Type B pancreatic cell (in vitro differentiated cells): Measurements from ENCODE around the gene PALD1. TPM values are rescaled to one million over a fixed set of nuclear protein-coding genes. Genes with fewer than 3 reads are reported as not detected.

ENCODE experiments used
- DNase-seq: peaks from one replicate; pipeline ENCODE4 v3.0.0; 2021; ENCODE audit warnings: mixed read lengths; ENCODE audit not compliant: unreplicated experiment; ENCODE audit errors: extremely low spot score
- H3K27ac Mint-ChIP-seq: 2 replicates; pipeline ENCODE4 v1.8.0; 2021; ENCODE audit warnings: mild to moderate bottlenecking, mixed read lengths
- H3K27me3 Mint-ChIP-seq: 2 replicates; pipeline ENCODE4 v1.8.0; 2021; ENCODE audit warnings: mixed read lengths
- H3K36me3 Mint-ChIP-seq: 2 replicates; pipeline ENCODE4 v1.8.0; 2021; ENCODE audit warnings: mixed read lengths
- H3K4me1 Mint-ChIP-seq: one replicate; pipeline ENCODE4 v1.8.0; 2021; ENCODE audit warnings: mixed read lengths; ENCODE audit not compliant: unreplicated experiment
- H3K4me3 Mint-ChIP-seq: 2 replicates; pipeline ENCODE4 v1.8.0; 2021; ENCODE audit warnings: mild to moderate bottlenecking, mixed read lengths
- H3K9me3 Mint-ChIP-seq: 2 replicates; pipeline ENCODE4 v1.8.0; 2021; ENCODE audit warnings: mixed read lengths
- CTCF ChIP-seq: fragments of 200-600 bp; sonication (generic); conservative IDR thresholded peaks from 2 replicates; pipeline ENCODE4 v1.5.0; 2021; ENCODE audit warnings: antibody characterized with exemption, mild to moderate bottlenecking
- total RNA-seq: library from RNA; stranded (reverse); gene quantifications from 2 replicates; pipeline ENCODE4 v1.2.1, GENCODE V29; 2021; ENCODE audit warnings: low replicate concordance

Gene PALD1
- total RNA-seq, 1 donor from 2014 or later = 9.6 TPM

DNA sequence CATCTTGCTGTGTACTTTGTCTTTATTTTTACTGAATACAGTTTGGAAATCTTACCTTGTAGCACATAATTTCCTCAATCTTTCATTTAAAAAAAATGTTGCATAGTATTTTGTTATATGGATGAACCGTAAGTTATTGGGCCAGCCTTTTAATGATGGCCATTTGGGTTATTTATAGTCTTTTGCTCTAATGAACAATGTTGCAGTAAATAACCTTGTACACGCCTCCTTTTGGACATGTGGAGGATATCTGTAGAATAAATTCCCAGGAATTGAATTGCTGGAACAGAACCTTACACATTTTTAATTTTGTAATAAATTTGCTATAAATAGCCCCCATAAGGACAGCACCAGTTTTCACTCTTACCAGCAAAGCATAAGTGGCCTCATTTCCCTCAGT is 136.6 kb downstream of the PALD1 start:
- no peak overlapping the region for H3K27ac Mint-ChIP-seq
- no peak for TF ChIP-seq CTCF
- DNase-seq = no peak
- H3K9me3 Mint-ChIP-seq = peaks cover 3% of the 10 kb centered on the region
- no peaks in the 10 kb centered on the region for H3K36me3 Mint-ChIP-seq
- H3K27me3 Mint-ChIP-seq = peaks cover 7% of the 10 kb centered on the region
- H3K4me3 Mint-ChIP-seq = no peak overlapping the region
- H3K4me1 Mint-ChIP-seq = no peaks in the 10 kb centered on the region

DNA sequence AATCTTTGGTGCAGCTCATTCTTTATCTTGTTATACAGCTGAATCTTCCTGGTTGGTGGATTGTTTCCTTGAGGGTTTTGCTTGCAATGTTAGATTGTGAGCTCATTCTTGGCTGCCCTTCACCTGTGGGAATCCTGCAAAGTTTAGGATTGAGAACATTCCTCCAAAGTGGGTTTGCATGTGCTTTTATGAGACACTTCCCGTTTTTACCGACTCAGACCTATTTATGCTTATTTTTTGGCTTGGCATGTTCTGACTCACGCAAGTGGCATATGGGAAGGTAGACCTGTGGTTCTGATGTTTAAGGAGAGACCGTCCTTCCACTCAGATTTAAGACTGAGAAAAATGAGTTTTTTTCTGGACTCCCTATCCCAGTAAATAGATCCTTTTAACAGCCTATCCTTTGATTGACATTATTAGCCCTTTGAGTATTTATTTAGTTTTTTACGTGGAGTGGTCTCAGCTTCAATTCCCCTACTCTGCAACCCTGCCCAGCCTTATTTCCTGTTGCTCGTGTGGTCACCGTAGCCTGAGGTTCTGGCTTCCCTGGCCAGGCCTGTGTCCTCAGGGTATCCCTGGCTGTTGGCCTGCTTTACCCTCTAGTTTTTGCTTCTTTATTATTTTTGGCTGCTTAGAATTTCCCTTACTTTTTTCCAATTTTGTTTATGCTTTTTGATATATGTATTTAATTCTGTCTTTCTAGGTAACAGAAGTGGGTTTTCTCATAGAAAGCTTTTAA is 137.4 kb downstream of the PALD1 start:
- no peaks in the 10 kb centered on the region for H3K36me3 Mint-ChIP-seq
- peaks cover 7% of the 10 kb centered on the region for H3K27me3 Mint-ChIP-seq
- no peaks in the 10 kb centered on the region for H3K4me1 Mint-ChIP-seq
- TF ChIP-seq CTCF = no peak
- H3K27ac Mint-ChIP-seq = no peak overlapping the region
- H3K4me3 Mint-ChIP-seq = no peak overlapping the region
- DNase-seq = no peak
- peaks cover 6% of the 10 kb centered on the region for H3K9me3 Mint-ChIP-seq

GRCh38 chr10:70616761-70617160 is 138.2 kb downstream of the PALD1 start:
- peaks cover 7% of the 10 kb centered on the region for H3K27me3 Mint-ChIP-seq
- no peak for TF ChIP-seq CTCF
- DNase-seq = no peak
- no peaks in the 10 kb centered on the region for H3K36me3 Mint-ChIP-seq
- H3K4me1 Mint-ChIP-seq = no peaks in the 10 kb centered on the region
- no peak overlapping the region for H3K27ac Mint-ChIP-seq
- H3K9me3 Mint-ChIP-seq = peaks cover 6% of the 10 kb centered on the region
- no peak overlapping the region for H3K4me3 Mint-ChIP-seq

Other genes starting within 250 kb of the PALD1 start
- 105 and 110 TPM in 2 replicates for gene PPA1, start 245.3 kb upstream of the PALD1 start, total RNA-seq
- gene NPFFR1, start 194.8 kb upstream of the PALD1 start, total RNA-seq = not detected in 2 replicates
- gene LRRC20, start 96.1 kb upstream of the PALD1 start, total RNA-seq = 6.1 and 17.6 TPM in 2 replicates
- 80.4 and 100 TPM in 2 replicates for gene EIF4EBP2, start 74.6 kb upstream of the PALD1 start, total RNA-seq
- gene NODAL, start 37.1 kb upstream of the PALD1 start, total RNA-seq = not detected in 2 replicates
- not detected in 2 replicates for gene PRF1, start 124.0 kb downstream of the PALD1 start, total RNA-seq
- gene ADAMTS14, start 193.7 kb downstream of the PALD1 start, total RNA-seq = 0.29 and 1.4 TPM in 2 replicates